NCI-H345 treated with DMSO at 0.1 percent for 48 hours (cell line): ENCODE results near the gene FAM227B.
"Not testable (repeated sequence)": the region's sequence is repeated elsewhere in the genome, so short reads cannot be mapped to it uniquely, and the experiment has no call there.

Experiments
- DNase-seq: peaks from one replicate; lab custom pipeline; 2025; ENCODE audit not compliant: unreplicated experiment; lab: John Stamatoyannopoulos, UW

FAM227B gene

DNA sequence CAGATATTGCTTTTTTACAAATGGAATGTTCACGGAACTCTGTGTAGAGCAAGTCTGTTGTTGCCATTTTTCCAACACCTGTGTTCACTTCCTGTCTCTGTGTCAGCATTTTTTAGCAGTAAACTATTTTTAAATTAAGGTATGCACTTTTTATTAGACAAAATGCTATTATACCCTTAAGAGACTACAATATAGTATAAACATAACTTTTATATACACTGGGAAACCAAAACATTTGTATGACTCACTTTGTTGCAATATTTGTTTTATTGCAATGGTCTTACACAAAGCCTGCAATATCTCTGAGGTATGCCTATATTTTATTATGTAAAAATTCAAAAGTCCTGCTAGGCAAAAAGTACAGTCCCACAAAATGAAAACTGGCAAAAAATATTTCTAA is 237.4 kb downstream of the FAM227B start:
- DNase-seq, result no peak

DNA sequence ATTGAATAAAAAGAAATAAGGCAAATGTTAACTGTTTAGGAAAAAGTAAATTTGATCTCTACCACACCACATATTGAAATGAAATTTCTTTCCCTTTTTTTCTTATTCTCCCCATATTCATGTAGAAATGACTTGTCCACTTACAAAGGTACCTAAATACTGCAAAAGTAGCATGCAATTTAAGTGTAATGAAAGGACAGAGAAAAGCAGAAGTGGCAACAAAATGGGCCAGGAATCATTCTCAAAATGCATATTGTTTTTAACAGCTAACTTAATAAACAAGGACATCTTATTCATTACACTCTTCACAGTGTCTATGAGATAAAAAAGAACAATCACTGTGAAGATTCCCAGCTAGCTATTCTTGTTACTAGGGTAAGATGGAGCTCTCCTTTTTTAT is 238.2 kb downstream of the FAM227B start:
- no peak for DNase-seq

DNA sequence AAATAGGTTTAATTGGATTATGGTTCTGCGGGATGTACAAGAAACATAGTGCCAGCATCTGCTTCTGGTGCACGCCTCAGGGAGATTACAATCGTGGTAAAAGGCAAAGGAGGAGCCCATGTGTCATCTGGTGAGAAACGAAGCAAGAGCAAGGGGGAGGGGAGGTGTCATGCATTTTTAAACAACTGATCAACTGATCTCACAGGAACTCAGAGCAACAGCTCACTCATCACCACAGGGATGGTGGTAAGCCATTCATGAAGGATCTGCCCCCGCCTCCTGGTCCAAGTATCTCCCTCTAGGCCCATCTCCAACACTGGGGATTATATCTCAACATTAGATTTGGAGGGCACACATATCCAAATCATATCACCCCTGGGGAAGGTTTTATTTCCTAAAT is 239.7 kb downstream of the FAM227B start:
- no peak for DNase-seq

DNA sequence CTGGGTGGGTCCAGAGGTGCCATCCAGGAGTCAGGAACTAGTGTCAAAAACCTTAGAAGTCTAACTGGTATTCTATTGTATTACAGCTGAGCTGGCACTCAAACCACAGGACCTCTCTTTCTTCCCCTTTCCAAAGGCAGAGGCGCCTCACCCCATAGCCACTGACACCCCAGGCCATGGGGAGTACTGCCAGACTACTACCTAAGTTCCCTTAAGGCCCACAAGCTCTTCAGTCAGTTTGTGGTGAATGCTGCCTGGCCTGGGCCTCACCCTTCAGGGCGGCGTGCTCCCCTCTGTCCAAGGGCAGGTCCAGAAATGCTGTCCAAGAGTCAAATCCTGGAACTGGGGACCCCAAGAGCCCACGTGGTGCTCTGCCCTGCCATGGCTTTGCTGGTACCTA is 240.6 kb downstream of the FAM227B start:
- no peak for DNase-seq

DNA sequence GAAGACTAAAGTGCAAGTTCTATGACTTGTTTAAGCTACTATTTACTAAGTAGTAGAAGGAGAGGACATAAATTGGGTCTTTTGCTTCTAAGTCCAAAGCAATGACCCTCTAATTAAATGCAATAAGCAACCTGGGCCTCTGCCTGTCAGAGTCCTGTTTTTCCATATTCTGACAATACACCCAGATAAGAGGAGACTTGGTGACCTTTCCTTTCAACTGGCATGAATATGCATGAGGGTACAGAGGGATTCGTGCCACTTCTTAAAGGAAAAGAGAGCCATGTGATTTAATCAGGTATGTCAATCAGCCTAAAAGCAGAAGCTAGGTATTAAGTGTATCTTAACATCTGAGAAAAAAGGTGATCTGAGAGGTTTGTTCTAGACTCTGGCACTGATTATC is 248.3 kb downstream of the FAM227B start:
- DNase-seq, result no peak

DNA sequence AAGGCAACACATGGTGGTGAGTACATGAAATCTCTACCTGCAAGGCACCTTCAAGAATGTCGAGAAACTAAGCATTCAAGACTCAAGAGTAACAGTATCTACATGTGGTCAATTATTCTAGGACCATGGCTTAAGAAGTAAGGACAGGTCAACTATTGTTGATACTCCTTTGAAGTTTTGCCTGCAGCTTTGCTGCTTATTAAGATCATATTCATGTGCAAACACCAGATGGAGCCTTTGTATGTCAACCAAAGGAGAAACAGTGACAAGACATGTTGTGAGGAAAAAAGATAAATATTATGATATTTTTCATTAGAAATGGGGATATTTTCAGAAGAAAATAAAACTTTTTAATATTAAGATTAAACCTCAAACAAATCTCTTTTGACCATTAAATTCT is 249.8 kb downstream of the FAM227B start:
- DNase-seq, result no peak

- DNase-seq, result no peak
These were observed 254.1 kb downstream of the FAM227B start for GRCh38 chr15:49366496-49366895.

- DNase-seq, result no peak
These were observed 259.2 kb downstream of the FAM227B start for GRCh38 chr15:49361370-49361769.

GRCh38 chr15:49354439-49354838 is 266.2 kb downstream of the FAM227B start:
- not testable (repeated sequence) for DNase-seq

DNA sequence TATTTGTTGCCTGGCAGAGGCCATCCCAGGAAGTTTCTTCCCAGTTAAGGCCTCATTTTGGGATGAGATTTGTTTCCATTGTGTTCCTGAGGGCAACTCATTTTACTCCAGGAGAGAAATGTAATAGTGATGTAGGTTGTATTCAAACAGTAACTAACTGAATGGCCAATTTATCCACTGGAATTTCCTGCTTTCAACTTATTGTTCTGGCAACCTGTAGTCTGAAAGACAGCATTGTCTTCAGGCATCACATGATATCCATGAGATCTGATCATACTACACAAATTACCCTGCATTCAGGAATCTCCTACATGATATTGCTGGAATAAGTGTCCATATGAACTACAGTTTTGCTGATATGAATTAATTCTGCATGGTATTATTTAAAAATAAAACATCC is 277.1 kb downstream of the FAM227B start:
- DNase-seq, result no peak

DNA sequence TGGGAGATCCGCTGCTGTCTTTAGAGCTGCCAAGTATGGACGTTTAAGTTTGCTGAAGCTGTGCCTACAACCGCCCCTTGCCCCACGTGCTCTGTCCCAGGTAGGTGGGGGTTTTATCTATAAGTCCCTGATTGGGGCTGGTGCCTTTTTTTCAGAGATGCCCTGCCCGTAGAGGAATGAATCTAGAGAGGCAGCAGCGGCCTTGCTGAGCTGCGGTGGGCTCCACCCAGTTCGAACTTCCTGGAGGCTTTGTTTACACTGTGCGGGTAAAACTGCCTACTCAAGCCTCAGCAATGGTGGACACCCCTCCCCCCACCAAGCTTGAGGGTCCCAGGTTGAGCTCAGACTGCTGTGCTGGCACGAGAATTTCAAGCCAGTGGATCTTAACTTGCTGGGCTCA is 281.0 kb downstream of the FAM227B start:
- DNase-seq, result no peak

DNA sequence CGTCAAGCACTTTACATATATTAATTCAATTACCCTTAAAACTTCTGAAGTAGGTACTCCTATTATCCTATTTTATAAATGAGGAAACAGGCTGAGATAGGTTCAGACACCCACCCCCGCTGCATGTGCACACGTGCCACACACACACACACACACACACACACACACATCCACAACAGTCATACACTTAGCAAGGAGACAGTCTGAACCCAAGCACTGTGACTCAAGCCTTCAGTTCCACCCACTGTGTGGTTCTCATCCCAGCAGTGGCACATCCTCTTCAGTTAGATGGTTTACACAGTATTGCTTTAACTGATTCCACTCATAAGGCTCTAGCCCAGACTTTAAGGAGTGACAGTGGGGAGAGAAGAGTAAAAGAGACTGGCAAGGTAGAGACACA is 288.7 kb downstream of the FAM227B start:
- DNase-seq, result no peak

DNA sequence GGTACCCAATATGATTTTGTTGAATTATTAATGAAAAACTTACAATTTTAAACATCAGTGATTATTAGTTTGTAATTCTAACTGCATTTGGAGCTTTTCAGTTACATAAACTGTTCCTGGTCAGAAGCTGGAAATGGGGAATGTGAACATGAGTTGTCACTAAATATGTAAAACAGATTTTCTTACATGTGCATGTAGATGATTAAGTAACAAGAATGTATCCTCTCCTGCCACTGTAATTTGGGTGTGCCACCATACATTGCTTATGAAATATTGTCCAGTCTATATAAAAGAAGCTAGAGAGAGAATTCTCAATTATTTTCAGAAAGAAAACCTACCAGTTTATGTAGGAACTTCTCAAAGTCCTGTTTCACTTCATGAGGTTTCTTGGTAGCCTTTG is 289.2 kb downstream of the FAM227B start:
- no peak for DNase-seq

DNA sequence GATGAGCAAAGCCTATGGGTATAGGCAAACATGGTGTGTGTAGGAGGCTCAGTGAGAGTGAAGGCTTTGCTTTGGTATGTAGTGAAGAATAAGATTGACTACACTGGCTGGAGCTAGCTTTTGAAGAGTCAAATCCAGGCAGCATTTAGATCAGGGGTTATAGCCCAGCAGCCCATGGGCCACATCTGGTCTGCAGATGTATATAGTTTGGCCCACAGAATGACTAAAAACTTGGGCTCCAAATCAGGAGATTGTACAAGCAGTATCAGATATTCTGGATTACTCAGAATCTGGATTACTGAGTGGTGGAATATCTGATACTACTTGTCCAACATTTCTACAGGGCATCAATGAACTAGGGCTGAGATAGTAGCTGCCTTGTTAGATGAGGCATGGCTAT is 290.5 kb downstream of the FAM227B start:
- DNase-seq, result no peak

DNA sequence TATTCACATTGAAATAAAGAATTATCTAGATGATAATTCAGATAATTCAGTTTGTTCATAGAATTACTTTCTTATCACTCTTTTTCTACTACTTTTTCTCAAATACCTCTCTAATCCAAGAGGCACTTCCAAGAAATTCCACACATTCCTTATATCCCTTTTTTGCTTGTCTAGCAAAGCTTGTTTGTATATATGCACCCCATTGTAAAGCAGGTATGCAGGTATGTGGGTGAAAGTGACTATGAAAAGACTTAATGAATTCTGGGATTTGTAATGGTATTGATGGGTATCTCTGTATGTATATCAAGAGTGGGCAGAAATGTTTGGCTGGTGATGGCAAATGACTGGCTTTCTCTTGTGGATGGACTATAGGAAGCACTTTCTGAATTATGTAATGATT is 291.7 kb downstream of the FAM227B start:
- no peak for DNase-seq

DNA sequence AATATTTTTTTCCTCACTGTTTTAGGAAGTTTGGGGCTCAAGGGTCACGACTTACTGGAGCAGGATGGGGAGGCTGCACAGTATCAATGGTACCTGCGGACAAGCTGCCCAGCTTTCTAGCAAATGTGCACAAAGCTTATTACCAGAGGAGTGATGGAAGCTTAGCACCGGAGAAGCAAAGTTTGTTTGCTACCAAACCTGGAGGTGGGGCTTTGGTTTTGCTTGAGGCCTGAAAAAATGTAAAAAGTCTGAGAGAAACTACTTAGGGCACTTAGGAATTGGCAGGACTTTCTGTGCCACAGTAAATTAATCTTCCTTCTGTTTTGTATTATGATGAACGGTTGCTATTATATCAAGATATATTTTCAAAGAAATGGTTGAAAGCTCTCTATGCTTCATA is 292.7 kb downstream of the FAM227B start:
- no peak for DNase-seq

- no peak for DNase-seq
These were observed 297.4 kb downstream of the FAM227B start for GRCh38 chr15:49323207-49323606.

DNA sequence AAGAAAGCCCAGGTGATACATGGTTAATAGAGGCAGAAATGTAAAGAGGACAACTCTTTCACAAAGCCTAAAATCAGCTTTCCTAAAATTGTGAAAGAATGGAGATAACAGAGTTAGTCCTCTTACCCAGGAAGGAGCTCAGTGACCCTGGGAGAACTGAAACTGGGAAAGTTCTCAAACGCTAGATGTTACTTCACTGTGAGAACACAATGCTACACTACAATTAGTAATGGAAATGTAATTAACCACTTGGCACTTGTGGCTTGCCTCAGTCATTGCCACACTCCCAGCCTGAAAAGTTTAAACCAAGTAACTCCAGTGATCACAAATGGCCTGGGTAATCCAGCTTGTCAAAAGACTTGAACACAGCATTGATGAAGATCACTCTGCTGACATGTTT is 300.3 kb downstream of the FAM227B start:
- DNase-seq, result no peak

- DNase-seq, result no peak
These were observed 305.2 kb downstream of the FAM227B start for GRCh38 chr15:49315391-49315823.

DNA sequence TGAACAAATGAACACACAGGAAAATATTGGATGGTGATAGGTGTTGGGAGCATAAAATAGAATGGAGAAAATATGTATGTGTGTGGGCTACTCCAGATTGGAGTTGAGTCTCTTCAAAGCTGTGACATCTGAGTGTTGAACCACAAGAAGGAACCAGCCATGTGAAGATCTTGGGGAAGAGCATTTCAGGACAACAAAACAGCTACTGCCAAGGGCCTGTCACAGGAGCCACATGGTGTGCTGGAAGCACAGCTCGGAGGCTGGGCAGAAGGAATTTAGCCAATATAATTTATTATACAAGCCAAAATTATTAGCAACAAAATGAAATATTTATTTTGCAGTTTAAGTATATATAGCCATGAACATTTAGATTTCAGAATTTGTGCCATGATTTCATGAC is 305.9 kb downstream of the FAM227B start:
- no peak for DNase-seq

GRCh38 chr15:49313650-49314049 is 307.0 kb downstream of the FAM227B start:
- no peak for DNase-seq

- DNase-seq, result no peak
These were observed 310.7 kb downstream of the FAM227B start for GRCh38 chr15:49309889-49310288.

- DNase-seq, result no peak
These were observed 311.9 kb downstream of the FAM227B start for GRCh38 chr15:49308686-49309085.

- no peak for DNase-seq
These were observed 314.1 kb downstream of the FAM227B start for GRCh38 chr15:49306551-49306950.
